H9 (cell line): Measurements from ENCODE around the gene NTMT1. TPM values are rescaled to one million over a fixed set of nuclear protein-coding genes. Genes with fewer than 3 reads are reported as not detected.

Experiments
- DNase-seq: peaks from one replicate; pipeline ENCODE4 v3.0.0-alpha.2; 2017
- H2AFZ ChIP-seq: one replicate; pipeline ENCODE4 v1.6.1; 2013; ENCODE audit warnings: mild to moderate bottlenecking, low read length, control low read depth, moderate library complexity
- H2AK5ac ChIP-seq: 2 replicates; pipeline ENCODE4 v1.6.1; 2013; ENCODE audit warnings: low read length, control low read depth, mixed read lengths; ENCODE audit not compliant: insufficient read length
- H2BK120ac ChIP-seq: one replicate; pipeline ENCODE4 v1.6.1; 2013; ENCODE audit warnings: low read depth, mild to moderate bottlenecking, low read length, control low read depth, inconsistent platforms; ENCODE audit not compliant: poor library complexity, severe bottlenecking
- H2BK12ac ChIP-seq: 2 replicates; pipeline ENCODE4 v1.6.1; 2013; ENCODE audit warnings: low read length, control low read depth, mixed read lengths, low read depth; ENCODE audit not compliant: insufficient read length
- H2BK15ac ChIP-seq: 2 replicates; pipeline ENCODE4 v1.6.1; 2013; ENCODE audit warnings: low read depth, low read length, control low read depth
- H2BK20ac ChIP-seq: one replicate; pipeline ENCODE4 v1.6.1; 2013; ENCODE audit warnings: low read depth, mild to moderate bottlenecking, low read length, control low read depth, inconsistent platforms; ENCODE audit not compliant: poor library complexity, severe bottlenecking
- H2BK5ac ChIP-seq: 2 replicates; pipeline ENCODE4 v1.6.1; 2013; ENCODE audit warnings: low read length, control low read depth, mixed read lengths; ENCODE audit not compliant: insufficient read length
- H3K14ac ChIP-seq: 2 replicates; pipeline ENCODE4 v1.6.1; 2013; ENCODE audit warnings: low read length, control low read depth; ENCODE audit not compliant: insufficient read depth
- H3K18ac ChIP-seq: 2 replicates; pipeline ENCODE4 v1.6.1; 2013; ENCODE audit warnings: low read depth, mild to moderate bottlenecking, mixed read lengths, low read length, control low read depth; ENCODE audit not compliant: insufficient read length
- H3K23ac ChIP-seq: 2 replicates; pipeline ENCODE4 v1.6.1; 2013; ENCODE audit warnings: low read length, control low read depth, mixed read lengths, low read depth; ENCODE audit not compliant: insufficient read length
- H3K23me2 ChIP-seq: 2 replicates; pipeline ENCODE4 v1.6.1; 2013; ENCODE audit warnings: low read depth, mild to moderate bottlenecking, mixed read lengths, low read length, control low read depth; ENCODE audit not compliant: insufficient read length, poor library complexity, severe bottlenecking
- H3K27ac ChIP-seq: 2 replicates; pipeline ENCODE4 v1.5.1; 2013; ENCODE audit warnings: low read length, control low read depth, mixed read lengths, low read depth; ENCODE audit not compliant: insufficient read length
- H3K27me3 ChIP-seq: 2 replicates; pipeline ENCODE4 v1.6.1; 2013; ENCODE audit warnings: low read length, control low read depth, inconsistent platforms; ENCODE audit not compliant: insufficient read depth
- H3K4ac ChIP-seq: 2 replicates; pipeline ENCODE4 v1.6.1; 2013; ENCODE audit warnings: low read depth, mild to moderate bottlenecking, control low read depth, inconsistent platforms, low read length, moderate library complexity
- H3K4me1 ChIP-seq: 2 replicates; pipeline ENCODE4 v1.6.1; 2013; ENCODE audit warnings: low read length, control low read depth, inconsistent platforms; ENCODE audit not compliant: insufficient read depth
- H3K4me2 ChIP-seq: 2 replicates; pipeline ENCODE4 v1.6.1; 2013; ENCODE audit warnings: low read length, control low read depth, mixed read lengths; ENCODE audit not compliant: insufficient read length, insufficient read depth
- H3K56ac ChIP-seq: 2 replicates; pipeline ENCODE4 v1.6.1; 2013; ENCODE audit warnings: low read depth, mild to moderate bottlenecking, mixed read lengths, low read length, control low read depth; ENCODE audit not compliant: insufficient read length
- H3K79me1 ChIP-seq: 2 replicates; pipeline ENCODE4 v1.6.1; 2013; ENCODE audit warnings: low read depth, mild to moderate bottlenecking, moderate library complexity, low read length, control low read depth, inconsistent platforms; ENCODE audit not compliant: insufficient read depth, poor library complexity, severe bottlenecking
- H3K79me2 ChIP-seq: 2 replicates; pipeline ENCODE4 v1.6.1; 2013; ENCODE audit warnings: low read length, control low read depth, inconsistent platforms; ENCODE audit not compliant: insufficient read depth
- H3K9ac ChIP-seq: 2 replicates; pipeline ENCODE4 v1.6.1; 2013; ENCODE audit warnings: low read length, control low read depth, mixed read lengths; ENCODE audit not compliant: insufficient read length; ENCODE audit errors: extremely low read depth
- H3K9me3 ChIP-seq: one replicate; pipeline ENCODE4 v1.6.1; 2013; ENCODE audit warnings: low read depth, low read length, inconsistent platforms; ENCODE audit not compliant: control insufficient read depth
- H3T11ph ChIP-seq: one replicate; pipeline ENCODE4 v1.6.1; 2013; ENCODE audit warnings: mild to moderate bottlenecking, low read length, control low read depth, inconsistent platforms
- H4K20me1 ChIP-seq: one replicate; pipeline ENCODE4 v1.6.1; 2013; ENCODE audit not compliant: control insufficient read depth, insufficient read length, insufficient read depth
- H4K5ac ChIP-seq: 2 replicates; pipeline ENCODE4 v1.6.1; 2013; ENCODE audit warnings: low read depth, mild to moderate bottlenecking, mixed read lengths, low read length, control low read depth; ENCODE audit not compliant: insufficient read length
- H4K8ac ChIP-seq: replicated peaks from 2 replicates; pipeline ENCODE4 v1.6.1; 2013; ENCODE audit warnings: low read length, control low read depth, mixed read lengths, low read depth; ENCODE audit not compliant: insufficient read length
- H4K91ac ChIP-seq: 2 replicates; pipeline ENCODE4 v1.6.1; 2013; ENCODE audit warnings: low read depth, mild to moderate bottlenecking, moderate library complexity, mixed read lengths, low read length, control low read depth; ENCODE audit not compliant: insufficient read length
- H3K27ac Mint-ChIP-seq, 3 experiments: 2 replicates in 2 of 3; 3 replicates in 1 of 3; pipeline ENCODE4 v1.8.0; 2020 to 2021; ENCODE audit warnings: mixed read lengths in 3 of 3, mild to moderate bottlenecking in 1 of 3, moderate library complexity in 1 of 3
- H3K27me3 Mint-ChIP-seq: 2 replicates; pipeline ENCODE4 v1.8.0; 2021; ENCODE audit warnings: low read depth, mild to moderate bottlenecking, moderate library complexity, mixed read lengths
- H3K36me3 Mint-ChIP-seq, 3 experiments: 2 replicates in 2 of 3; 3 replicates in 1 of 3; pipeline ENCODE4 v1.8.0; 2020 to 2021; ENCODE audit warnings: low read depth in 3 of 3, mixed read lengths in 3 of 3; ENCODE audit not compliant: insufficient read depth in 1 of 3
- H3K4me1 Mint-ChIP-seq, 2 experiments: 2 replicates each; pipeline ENCODE4 v1.8.0; 2020; ENCODE audit warnings: mixed read lengths in 2 of 2
- H3K4me3 Mint-ChIP-seq, 2 experiments: 2 replicates in 1 of 2; 3 replicates in 1 of 2; pipeline ENCODE4 v1.8.0; 2020 to 2021; ENCODE audit warnings: mild to moderate bottlenecking in 2 of 2, mixed read lengths in 2 of 2, moderate library complexity in 1 of 2
- H3K9me3 Mint-ChIP-seq, 2 experiments: 2 replicates in 1 of 2; 3 replicates in 1 of 2; pipeline ENCODE4 v1.8.0; 2020; ENCODE audit warnings: mild to moderate bottlenecking in 2 of 2, mixed read lengths in 2 of 2, moderate library complexity in 1 of 2
- CTCF ChIP-seq: fragments of 200-600 bp; sonication (generic); conservative IDR thresholded peaks from 3 replicates; pipeline ENCODE4 v1.8.0; 2021; ENCODE audit warnings: antibody characterized with exemption, mild to moderate bottlenecking
- WGBS: extraction: QIAGEN DNeasy Blood & Tissue Kit; methylation state at CpG from one replicate; pipeline ENCODE4 v1.1.7; 2013; ENCODE audit warnings: missing lambda C conversion rate, low lambda C conversion rate, mixed read lengths; ENCODE audit not compliant: insufficient read length; ENCODE audit errors: extremely low coverage; 5-methylcytosine and 5-hydroxymethylcytosine counted together
- total RNA-seq: library from RNA; stranded (reverse); gene quantifications from 2 replicates; pipeline ENCODE4 v1.2.1, GENCODE V29; 2021

The NTMT1 gene
- total RNA-seq, 1 experiment from 2014 or later = 57.9 TPM

- Histone ChIP-seq H2AK5ac (no peak overlapping the region), H3K23me2 (peaks cover 12% of the 10 kb centered on the region), H3T11ph (no peak overlapping the region), H2BK5ac (no peak overlapping the region), H3K56ac (no peak overlapping the region), H4K8ac (no peak overlapping the region), H3K79me2 (peaks cover 3% of the 10 kb centered on the region; the same call in 1 of the 2 replicates), H4K5ac (no peak overlapping the region), H3K27me3 (no peaks in the 10 kb centered on the region), H3K79me1 (peaks cover 11% of the 10 kb centered on the region), H3K9ac (no peak overlapping the region), H3K9me3 (no peaks in the 10 kb centered on the region), H3K23ac (no peak overlapping the region), H4K20me1 (no peaks in the 10 kb centered on the region), H2AFZ (no peak overlapping the region), H3K14ac (no peak overlapping the region), H2BK20ac (no peak overlapping the region), H3K4ac (no peak overlapping the region), H4K91ac (no peak overlapping the region), H2BK120ac (no peak overlapping the region), H3K18ac (no peak overlapping the region), H2BK12ac (no peak overlapping the region), H2BK15ac (no peak overlapping the region), H3K27ac (no peak overlapping the region), H3K4me1 (no peaks in the 10 kb centered on the region), H3K4me2 (peak overlapping the region; percentile 59)
- no peak for DNase-seq
- TF ChIP-seq CTCF = no peak
- peak overlapping the region; percentile 80 to 85 for H3K4me3 Mint-ChIP-seq
- H3K9me3 Mint-ChIP-seq = no peaks in the 10 kb centered on the region; a peak in 1 of 5 replicates
- peaks cover 8 to 27% (median 24%) of the 10 kb centered on the region in 3 experiments for H3K36me3 Mint-ChIP-seq
- WGBS = no CpG with 5 or more reads among the region's 25 CpGs
- peaks cover 2% of the 10 kb centered on the region for H3K27me3 Mint-ChIP-seq
- no peak overlapping the region; a peak in 1 of 7 replicates for H3K27ac Mint-ChIP-seq
- peaks cover 7 to 17% of the 10 kb centered on the region in 2 experiments for H3K4me1 Mint-ChIP-seq
These were observed 14.3 kb downstream of the NTMT1 start for GRCh38 chr9:129640086-129640870.
